ENCODE measurements around the gene VGLL4.

- no peak for TF ChIP-seq HDGF (IDR thresholded peaks at IDR 0.05; ENCODE audit: borderline replicate concordance)
- TF ChIP-seq, protein P1, sequence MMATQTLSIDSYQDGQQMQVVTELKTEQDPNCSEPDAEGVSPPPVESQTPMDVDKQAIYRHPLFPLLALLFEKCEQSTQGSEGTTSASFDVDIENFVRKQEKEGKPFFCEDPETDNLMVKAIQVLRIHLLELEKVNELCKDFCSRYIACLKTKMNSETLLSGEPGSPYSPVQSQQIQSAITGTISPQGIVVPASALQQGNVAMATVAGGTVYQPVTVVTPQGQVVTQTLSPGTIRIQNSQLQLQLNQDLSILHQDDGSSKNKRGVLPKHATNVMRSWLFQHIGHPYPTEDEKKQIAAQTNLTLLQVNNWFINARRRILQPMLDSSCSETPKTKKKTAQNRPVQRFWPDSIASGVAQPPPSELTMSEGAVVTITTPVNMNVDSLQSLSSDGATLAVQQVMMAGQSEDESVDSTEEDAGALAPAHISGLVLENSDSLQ (IDR thresholded peaks at IDR 0.05): no peak
- TF ChIP-seq SP1 (IDR thresholded peaks at IDR 0.05): no peak
- no peak for TF ChIP-seq FOXA1 (IDR thresholded peaks at IDR 0.05)
- TF ChIP-seq ARNT (IDR thresholded peaks at IDR 0.05): no peak
- no peak for TF ChIP-seq ELF4 (IDR thresholded peaks at IDR 0.05)
- no peak for TF ChIP-seq BHLHE40 (IDR thresholded peaks at IDR 0.05; ENCODE audit: borderline replicate concordance)
- no peak for TF ChIP-seq ZNF384 (IDR thresholded peaks at IDR 0.05)
Observed at GRCh38 chr3:11651477-11651876, 7.8 kb upstream of the VGLL4 start.
